ENCODE measurements around the gene WDR6.

The WDR6 gene

GRCh38 chr3:49028298-49028672 is 21.1 kb downstream of the WDR6 start (continued):
- TF ChIP-seq CSRNP3 (CRISPR knock-in tag; IDR thresholded peaks at IDR 0.05) (no peak), ZNF8 (CRISPR knock-in tag; IDR thresholded peaks at IDR 0.05) (no peak), ZFP3 (CRISPR knock-in tag; IDR thresholded peaks at IDR 0.05) (no peak)

- TF ChIP-seq GLIS3 (CRISPR knock-in tag; IDR thresholded peaks at IDR 0.05) (peak; percentile 69; the same call in 1 of the 2 replicates), POU6F1 (CRISPR knock-in tag; IDR thresholded peaks at IDR 0.05; ENCODE audit: borderline replicate concordance, low read depth) (0 out of 2 replicates have a peak, but pooled peaks have one; percentile 11), TOX (CRISPR knock-in tag; IDR thresholded peaks at IDR 0.05; ENCODE audit: borderline replicate concordance) (no peak), PPARA (CRISPR knock-in tag; IDR thresholded peaks at IDR 0.05; ENCODE audit: borderline replicate concordance) (no peak), ZFP3 (CRISPR knock-in tag; IDR thresholded peaks at IDR 0.05) (0 out of 2 replicates have a peak, but pooled peaks have one; percentile 31), ESRRG (CRISPR knock-in tag; IDR thresholded peaks at IDR 0.05) (0 out of 2 replicates have a peak, but pooled peaks have one; percentile 24), CSDC2 (CRISPR knock-in tag; IDR thresholded peaks at IDR 0.05) (0 out of 2 replicates have a peak, but pooled peaks have one; percentile 11), ZC3H10 (CRISPR knock-in tag; IDR thresholded peaks at IDR 0.05) (peak; percentile 72; the same call in 1 of the 2 replicates), ZNF70 (CRISPR knock-in tag; IDR thresholded peaks at IDR 0.05) (0 out of 2 replicates have a peak, but pooled peaks have one; percentile 29), CSRNP3 (CRISPR knock-in tag; IDR thresholded peaks at IDR 0.05) (peak; percentile 23; the same call in 1 of the 2 replicates), RARB (CRISPR knock-in tag; IDR thresholded peaks at IDR 0.05) (no peak), TSHZ2 (CRISPR knock-in tag; IDR thresholded peaks at IDR 0.05) (no peak)
- ATAC-seq = peak; percentile 91
Observed at GRCh38 chr3:49028673-49029562, 21.7 kb downstream of the WDR6 start, which contains the start of gene IMPDH2. Gene IMPDH2 (minus strand): TSS chr3:49029398. CDS start chr3:49029350, 48 bp downstream.

- TF ChIP-seq TCF4 (CRISPR knock-in tag; IDR thresholded peaks at IDR 0.05; ENCODE audit: borderline replicate concordance) = no peak
- TF ChIP-seq ZFP3 (CRISPR knock-in tag; IDR thresholded peaks at IDR 0.05) = no peak
- TF ChIP-seq TOX (CRISPR knock-in tag; IDR thresholded peaks at IDR 0.05; ENCODE audit: borderline replicate concordance) = no peak
- no peak for TF ChIP-seq PPARA (CRISPR knock-in tag; IDR thresholded peaks at IDR 0.05; ENCODE audit: borderline replicate concordance)
Observed at GRCh38 chr3:49029563-49029884, 22.3 kb downstream of the WDR6 start.

GRCh38 chr3:49030321-49030720 is 23.1 kb downstream of the WDR6 start:
- TF ChIP-seq CREB5 (CRISPR knock-in tag; IDR thresholded peaks at IDR 0.05; ENCODE audit: low read depth) = no peak
- TF ChIP-seq ARNTL (CRISPR knock-in tag; IDR thresholded peaks at IDR 0.05; ENCODE audit: borderline replicate concordance, low read depth) = no peak
- TF ChIP-seq ISL1 (CRISPR knock-in tag; IDR thresholded peaks at IDR 0.05) = no peak
- TF ChIP-seq TOX (CRISPR knock-in tag; IDR thresholded peaks at IDR 0.05; ENCODE audit: borderline replicate concordance) = no peak
- no peak for TF ChIP-seq ZFP30 (CRISPR knock-in tag; IDR thresholded peaks at IDR 0.05)
- TF ChIP-seq SNAI2 (CRISPR knock-in tag; IDR thresholded peaks at IDR 0.05) = no peak
- TF ChIP-seq ZFP3 (CRISPR knock-in tag; IDR thresholded peaks at IDR 0.05) = no peak
- ATAC-seq = no peak

More at GRCh38 chr3:49029563-49029884, 22.3 kb downstream of the WDR6 start:
- ATAC-seq = no peak; the same call in 2 of the 3 replicates

Measured in SK-N-SH treated with all-trans-retinoic acid at 6 μM for 48 hours (cell line).